B cell (primary cell): ENCODE results near the gene HHLA2. TPM values are rescaled to one million over a fixed set of nuclear protein-coding genes. Genes with fewer than 3 reads are reported as not detected.

Experiments
- ATAC-seq: fragments of 200-7000 bp; cut with Tn5 transposase; one replicate; pipeline ENCODE4 v1.10.0; 2021; ENCODE audit warnings: low read depth, mild to moderate bottlenecking, moderate number of reproducible peaks, moderate library complexity
- CTCF ChIA-PET: fragments of 350-600 bp; sonication (Branson Sonifier 250); formaldehyde crosslinking; loops from one replicate; lab custom pipeline; 2021; ENCODE audit warnings: antibody characterized with exemption, inconsistent platforms; lab: Charles Lee
- POLR2A ChIA-PET: fragments of 350-600 bp; sonication (Branson Sonifier 250); formaldehyde crosslinking; loops from one replicate; lab custom pipeline; 2021; ENCODE audit warnings: antibody characterized with exemption; lab: Charles Lee
- DNase-seq: peaks from one replicate; pipeline ENCODE4 v3.0.0; 2013
- H2AFZ ChIP-seq: 2 replicates; pipeline ENCODE4 v1.6.1; 2012; ENCODE audit warnings: mild to moderate bottlenecking, low read depth, low read length; ENCODE audit not compliant: insufficient read depth, poor library complexity, severe bottlenecking
- H3K27ac ChIP-seq, 2 donors: 1 replicate in 1 of 2; 2 replicates in 1 of 2; pipeline ENCODE4 v1.5.1; 2012 to 2013; ENCODE audit warnings: low read length in 2 of 2, mild to moderate bottlenecking in 2 of 2, moderate library complexity in 1 of 2
- H3K27me3 ChIP-seq, 4 experiments: fragments of 200-600 bp in 1 of 4; sonication (generic) in 1 of 4; replicated peaks in 1 of 4; 1 replicate in 2 of 4; 2 replicates in 2 of 4; pipeline versions ENCODE4 v1.6.1 to v1.7.0; 2013 to 2016; ENCODE audit warnings: low read length in 3 of 4, mild to moderate bottlenecking in 2 of 4, mixed read lengths in 1 of 4, moderate library complexity in 1 of 4; ENCODE audit not compliant: insufficient read depth in 4 of 4, control insufficient read depth in 3 of 4; ENCODE audit errors: control extremely low read depth in 1 of 4
- H3K36me3 ChIP-seq, 2 experiments: replicated peaks in 1 of 2; 1 replicate in 1 of 2; 2 replicates in 1 of 2; pipeline versions ENCODE4 v1.6.1 to v1.7.1; 2013; ENCODE audit warnings: low read length in 1 of 2; ENCODE audit not compliant: insufficient read depth in 2 of 2, control insufficient read depth in 1 of 2; ENCODE audit errors: control extremely low read depth in 1 of 2, extremely low read depth in 1 of 2
- H3K4me1 ChIP-seq, 2 donors: fragments of 200-600 bp in 1 of 2; sonication (generic) in 1 of 2; 1 replicate in 1 of 2; 2 replicates in 1 of 2; pipeline versions ENCODE4 v1.5.1 to v1.6.1; 2013 to 2017; ENCODE audit warnings: low read length in 2 of 2; ENCODE audit not compliant: control insufficient read depth in 2 of 2, insufficient read depth in 2 of 2
- H3K4me2 ChIP-seq: replicated peaks from 2 replicates; pipeline ENCODE3; 2012; ENCODE audit warnings: mild to moderate bottlenecking, low read depth, low read length; ENCODE audit not compliant: poor library complexity, severe bottlenecking
- H3K4me3 ChIP-seq, 5 experiments: fragments of 200-600 bp in 1 of 5; sonication (generic) in 1 of 5; 1 replicate in 3 of 5; 2 replicates in 2 of 5; pipeline versions ENCODE4 v1.5.1 to v1.7.0; 2011 to 2016; ENCODE audit warnings: low read length in 4 of 5, mild to moderate bottlenecking in 4 of 5, low read depth in 2 of 5, control low read depth in 1 of 5, moderate library complexity in 1 of 5; ENCODE audit not compliant: insufficient read depth in 1 of 5; ENCODE audit errors: control extremely low read depth in 1 of 5, extremely low read depth in 1 of 5
- H3K79me2 ChIP-seq: fragments of 200-600 bp; sonication (generic); one replicate; pipeline ENCODE4 v1.6.0; 2016; ENCODE audit warnings: low read length; ENCODE audit not compliant: control insufficient read depth, insufficient read depth
- H3K9ac ChIP-seq: fragments of 200-600 bp; sonication (generic); 2 replicates; pipeline ENCODE4 v1.6.1; 2017; ENCODE audit warnings: mild to moderate bottlenecking, low read length, moderate library complexity
- H3K9me3 ChIP-seq, 3 donors: one replicate each; pipeline versions ENCODE4 v1.6.1 to v1.7.1; 2013; ENCODE audit warnings: low read length in 2 of 3; ENCODE audit not compliant: control insufficient read depth in 2 of 3, insufficient read depth in 1 of 3; ENCODE audit errors: control extremely low read depth in 1 of 3
- H4K20me1 ChIP-seq: 2 replicates; pipeline ENCODE4 v1.6.0; 2012; ENCODE audit warnings: mild to moderate bottlenecking, low read length; ENCODE audit not compliant: insufficient read depth, control insufficient read depth, poor library complexity, severe bottlenecking
- H3K27ac Mint-ChIP-seq: one replicate; pipeline ENCODE4 v1.8.0; 2021; ENCODE audit warnings: mixed read lengths
- H3K27me3 Mint-ChIP-seq: one replicate; pipeline ENCODE4 v1.8.0; 2021; ENCODE audit warnings: mixed read lengths
- H3K4me1 Mint-ChIP-seq: one replicate; pipeline ENCODE4 v1.8.0; 2021; ENCODE audit warnings: mixed read lengths
- H3K4me3 Mint-ChIP-seq: one replicate; pipeline ENCODE4 v1.8.0; 2021; ENCODE audit warnings: mixed read lengths
- H3K9me3 Mint-ChIP-seq: one replicate; pipeline ENCODE4 v1.8.0; 2022; ENCODE audit warnings: mixed read lengths; ENCODE audit not compliant: insufficient read depth
- CTCF ChIP-seq: fragments of 200-600 bp; IDR thresholded peaks from one replicate; pipeline ENCODE4 v1.8.0; 2022; ENCODE audit warnings: antibody characterized with exemption, mild to moderate bottlenecking
- EZH2 ChIP-seq: IDR thresholded peaks from 2 replicates; pipeline ENCODE4 v1.6.1; 2012; ENCODE audit warnings: borderline replicate concordance, low read depth, mild to moderate bottlenecking, moderate library complexity, low read length; ENCODE audit not compliant: insufficient read depth, poor library complexity, severe bottlenecking
- WGBS: methylation state at CpG from one replicate; pipeline ENCODE4 v1.1.5; 2013; ENCODE audit warnings: missing lambda C conversion rate; ENCODE audit not compliant: insufficient coverage; 5-methylcytosine and 5-hydroxymethylcytosine counted together
- intact Hi-C: fragments of 100-400 bp; cut with micrococcal nuclease; formaldehyde crosslinking; loops from one replicate; pipeline ENCODE4 v1.10.0; 2022
- polyA plus RNA-seq: library from polyadenylated mRNA; depleted of rRNA; stranded (reverse); fragments of >200 nt; gene quantifications from 2 replicates; pipeline ENCODE4 v1.2.3, GENCODE V29; 2012
- total RNA-seq, 2 donors: library from RNA; stranded (reverse); fragments of 120-200 nt in 1 of 2; gene quantifications; 1 replicate in 1 of 2; 2 replicates in 1 of 2; pipeline versions ENCODE4 v1.2.3 to v1.2.4, GENCODE V29; 2013 to 2022

Gene HHLA2
- total and polyA plus RNA-seq, 2 donors (not counting 1 experiment from before 2014, with no cell fraction given): 0.84 TPM

DNA sequence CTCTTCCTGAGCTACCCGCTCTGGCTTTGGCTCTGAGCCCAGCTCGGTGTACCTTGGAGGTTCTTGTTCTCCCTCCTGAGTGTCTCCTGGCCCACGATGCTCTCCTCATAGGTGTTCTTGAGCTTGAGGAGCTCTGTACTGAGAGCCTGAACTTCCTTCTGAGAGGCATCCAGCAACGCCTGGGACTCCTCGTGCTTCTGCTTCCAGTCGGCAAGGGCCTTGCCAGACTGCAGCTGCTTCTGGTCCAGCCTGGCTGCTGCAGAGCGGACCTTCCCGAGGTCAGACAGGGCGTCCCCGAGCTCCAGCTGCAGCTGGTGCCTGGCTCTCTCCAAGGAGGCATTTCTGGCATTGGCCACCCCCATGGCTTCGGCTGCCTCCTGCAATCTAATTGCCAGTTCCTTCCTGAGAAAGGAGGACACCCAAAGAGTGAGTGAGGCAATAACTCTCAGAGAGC lies 114.2 kb downstream of the HHLA2 start:
- no peaks in the 10 kb centered on the region for H3K27me3 ChIP-seq
- intact Hi-C loops: no loop called here
- H3K9me3 ChIP-seq: no peaks in the 10 kb centered on the region
- H2AFZ ChIP-seq: no peak overlapping the region
- no peaks in the 10 kb centered on the region for H3K27me3 Mint-ChIP-seq
- H3K79me2 ChIP-seq: no peaks in the 10 kb centered on the region
- no peaks in the 10 kb centered on the region for H3K9me3 Mint-ChIP-seq
- H3K4me1 Mint-ChIP-seq: peaks cover 31% of the 10 kb centered on the region
- POLR2A ChIA-PET: no interaction called here
- CTCF ChIA-PET: interaction anchor here (1.0 to 1.2 kb wide), 3 partner anchors 9 to 141 kb away, joined by 3 read pairs; no protein-coding TSS in a partner anchor
- no peak overlapping the region for H3K9ac ChIP-seq
- no peak overlapping the region for H3K27ac Mint-ChIP-seq
- no peak for TF ChIP-seq EZH2
- TF ChIP-seq CTCF: no peak
- ATAC-seq: no peak
- no peak overlapping the region for H3K4me3 Mint-ChIP-seq
- WGBS: 96% methylated on average over 11 of the region's 11 CpGs
- H3K36me3 ChIP-seq: no peaks in the 10 kb centered on the region
- no peak overlapping the region for H3K27ac ChIP-seq
- DNase-seq: no peak
- H3K4me2 ChIP-seq: no peak overlapping the region
- H4K20me1 ChIP-seq: no peaks in the 10 kb centered on the region
- H3K4me1 ChIP-seq: peaks cover 26 to 27% of the 10 kb centered on the region in 2 donors
- H3K4me3 ChIP-seq: no peak overlapping the region

GRCh38 chr3:108412121-108412750 lies 115.9 kb downstream of the HHLA2 start:
- Histone ChIP-seq H3K4me1 (peaks cover 17 to 20% of the 10 kb centered on the region in 2 donors), H2AFZ (no peak overlapping the region), H3K9ac (no peak overlapping the region), H3K79me2 (no peaks in the 10 kb centered on the region), H3K4me3 (no peak overlapping the region), H3K36me3 (no peaks in the 10 kb centered on the region), H3K27ac (no peak overlapping the region), H4K20me1 (no peaks in the 10 kb centered on the region), H3K4me2 (no peak overlapping the region), H3K9me3 (no peaks in the 10 kb centered on the region), H3K27me3 (no peaks in the 10 kb centered on the region)
- CTCF ChIA-PET: no interaction called here
- intact Hi-C loops: no loop called here
- POLR2A ChIA-PET: no interaction called here
- Mint-ChIP-seq H3K27ac (no peak overlapping the region), H3K4me3 (no peak overlapping the region), H3K4me1 (peaks cover 21% of the 10 kb centered on the region), H3K9me3 (no peaks in the 10 kb centered on the region), H3K27me3 (peaks cover 5% of the 10 kb centered on the region)
- WGBS: no CpG with 5 or more reads among the region's 6 CpGs
- ATAC-seq (no peak), DNase-seq (no peak)
- TF ChIP-seq CTCF (no peak), EZH2 (no peak)
